GM18499 (cell line): ENCODE data around the gene THG1L.

Experiments
- ATAC-seq: cut with Tn5 transposase; IDR thresholded peaks from one replicate; pipeline ENCODE4 v1.9.1; 2021; ENCODE audit warnings: moderate number of reproducible peaks; ENCODE audit not compliant: insufficient read depth, unreplicated experiment

THG1L gene

GRCh38 chr5:157749462-157749799 is 18.2 kb downstream of the THG1L start:
- no peak for ATAC-seq

GRCh38 chr5:157750320-157750719 is 19.1 kb downstream of the THG1L start:
- no peak for ATAC-seq

- no peak for ATAC-seq
Measured at GRCh38 chr5:157756122-157756521, 24.9 kb downstream of the THG1L start.

- no peak for ATAC-seq
Measured at GRCh38 chr5:157758706-157759105, 27.5 kb downstream of the THG1L start.

- ATAC-seq = no peak
Measured at GRCh38 chr5:157761690-157762621, 30.7 kb downstream of the THG1L start.

GRCh38 chr5:157764531-157764930 is 33.3 kb downstream of the THG1L start:
- no peak for ATAC-seq

- no peak for ATAC-seq
Measured at GRCh38 chr5:157766442-157766841, 35.2 kb downstream of the THG1L start.

- no peak for ATAC-seq
Measured at GRCh38 chr5:157766902-157767301, 35.7 kb downstream of the THG1L start.

GRCh38 chr5:157767689-157768088 is 36.5 kb downstream of the THG1L start:
- no peak for ATAC-seq

- no peak for ATAC-seq
Measured at GRCh38 chr5:157770665-157771064, 39.4 kb downstream of the THG1L start.

- no peak for ATAC-seq
Measured at GRCh38 chr5:157772127-157772526, 40.9 kb downstream of the THG1L start.

GRCh38 chr5:157778121-157778805 is 47.0 kb downstream of the THG1L start:
- ATAC-seq = no peak

GRCh38 chr5:157779221-157779620 is 48.0 kb downstream of the THG1L start:
- ATAC-seq = no peak

- ATAC-seq = no peak
Measured at GRCh38 chr5:157785801-157786200, 54.6 kb downstream of the THG1L start.
